ENCODE measurements around the gene ACOT12.

GRCh38 chr5:81429363-81429762 is 35.4 kb upstream of the ACOT12 start:
- TF ChIP-seq, protein P1, sequence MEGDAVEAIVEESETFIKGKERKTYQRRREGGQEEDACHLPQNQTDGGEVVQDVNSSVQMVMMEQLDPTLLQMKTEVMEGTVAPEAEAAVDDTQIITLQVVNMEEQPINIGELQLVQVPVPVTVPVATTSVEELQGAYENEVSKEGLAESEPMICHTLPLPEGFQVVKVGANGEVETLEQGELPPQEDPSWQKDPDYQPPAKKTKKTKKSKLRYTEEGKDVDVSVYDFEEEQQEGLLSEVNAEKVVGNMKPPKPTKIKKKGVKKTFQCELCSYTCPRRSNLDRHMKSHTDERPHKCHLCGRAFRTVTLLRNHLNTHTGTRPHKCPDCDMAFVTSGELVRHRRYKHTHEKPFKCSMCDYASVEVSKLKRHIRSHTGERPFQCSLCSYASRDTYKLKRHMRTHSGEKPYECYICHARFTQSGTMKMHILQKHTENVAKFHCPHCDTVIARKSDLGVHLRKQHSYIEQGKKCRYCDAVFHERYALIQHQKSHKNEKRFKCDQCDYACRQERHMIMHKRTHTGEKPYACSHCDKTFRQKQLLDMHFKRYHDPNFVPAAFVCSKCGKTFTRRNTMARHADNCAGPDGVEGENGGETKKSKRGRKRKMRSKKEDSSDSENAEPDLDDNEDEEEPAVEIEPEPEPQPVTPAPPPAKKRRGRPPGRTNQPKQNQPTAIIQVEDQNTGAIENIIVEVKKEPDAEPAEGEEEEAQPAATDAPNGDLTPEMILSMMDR (IDR thresholded peaks at IDR 0.05): no peak
- no peak for TF ChIP-seq POLR2A (IDR thresholded peaks at IDR 0.05)

All from thyroid gland (tissue), 4 donors.